ENCODE measurements around the gene FIGN. TPM values are rescaled to one million over a fixed set of nuclear protein-coding genes. Genes with fewer than 3 reads are reported as not detected.

The FIGN gene
- total RNA-seq, 1 donor from 2014 or later = 6.0 TPM

DNA sequence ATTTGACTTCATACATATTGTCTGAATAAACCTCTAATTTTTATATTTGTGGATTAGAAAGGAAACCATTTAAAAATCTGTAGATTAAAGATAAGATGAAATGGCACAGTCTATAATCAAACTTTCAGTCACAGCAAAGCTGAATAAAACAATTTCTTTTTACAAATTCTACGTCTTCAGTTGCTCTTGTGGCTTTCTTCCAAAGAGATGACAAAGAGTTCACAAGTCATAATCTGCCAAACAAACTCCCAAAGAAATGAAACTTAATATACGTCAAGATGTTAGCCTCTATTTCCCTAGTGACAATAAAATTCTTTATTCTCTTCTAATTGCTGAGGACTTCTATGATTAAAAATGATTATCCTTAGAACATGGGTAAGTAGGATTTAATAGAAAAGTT, 66.3 kb downstream of the FIGN start:
- DNase-seq (ENCODE audit: low spot score) = no peak
- ATAC-seq = no peak

DNA sequence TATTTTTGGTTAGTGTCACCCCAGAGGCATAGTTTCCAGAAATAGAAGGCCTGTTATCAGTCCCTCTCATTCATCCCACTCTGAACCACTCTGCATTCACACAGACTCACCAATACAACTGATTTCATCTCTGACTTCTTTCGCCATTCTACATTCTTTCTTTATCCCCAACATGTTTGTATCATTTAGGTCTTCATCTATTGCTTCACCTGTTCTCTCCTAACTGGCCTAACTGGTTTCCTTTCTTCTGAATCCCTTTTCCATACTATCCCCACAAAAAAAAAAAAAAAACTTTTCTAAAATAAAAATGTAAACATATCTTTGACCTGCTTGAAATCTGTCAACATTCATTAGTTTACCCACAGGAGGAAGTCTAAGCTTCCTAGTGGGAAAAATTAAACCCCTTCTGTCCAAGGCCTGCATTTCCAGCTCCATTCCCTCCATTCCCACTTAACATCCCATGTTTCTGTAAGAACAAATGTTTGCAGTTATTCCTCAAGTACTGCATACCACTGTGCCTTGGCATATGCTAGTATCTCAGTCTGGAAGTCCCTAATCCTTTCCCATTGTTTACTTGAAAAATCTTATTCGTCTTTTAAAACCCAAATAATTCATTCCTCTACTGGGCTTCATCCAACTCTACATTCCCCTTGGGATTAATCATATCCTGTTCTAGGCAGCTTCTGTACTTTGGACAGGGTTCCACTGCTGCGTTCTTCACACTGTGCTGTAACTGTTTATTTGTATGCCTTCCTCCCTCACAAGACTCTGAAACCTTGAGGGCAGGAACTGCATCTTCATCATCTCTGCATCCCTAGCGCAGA, 68.5 kb downstream of the FIGN start:
- peak; percentile 74 for ATAC-seq
- no peak for DNase-seq (ENCODE audit: low spot score)

- ATAC-seq = no peak
- no peak for DNase-seq (ENCODE audit: low spot score)
These were observed 70.0 kb downstream of the FIGN start for GRCh38 chr2:163665817-163666216.

- ATAC-seq (no peak), DNase-seq (ENCODE audit: low spot score) (no peak)
These were observed 70.8 kb downstream of the FIGN start for GRCh38 chr2:163665051-163665450.

GRCh38 chr2:163664610-163665009, 71.2 kb downstream of the FIGN start:
- no peak for ATAC-seq
- DNase-seq (ENCODE audit: low spot score) = no peak

- DNase-seq (ENCODE audit: low spot score) (no peak), ATAC-seq (no peak)
These were observed 73.5 kb downstream of the FIGN start for GRCh38 chr2:163662141-163662780.

DNA sequence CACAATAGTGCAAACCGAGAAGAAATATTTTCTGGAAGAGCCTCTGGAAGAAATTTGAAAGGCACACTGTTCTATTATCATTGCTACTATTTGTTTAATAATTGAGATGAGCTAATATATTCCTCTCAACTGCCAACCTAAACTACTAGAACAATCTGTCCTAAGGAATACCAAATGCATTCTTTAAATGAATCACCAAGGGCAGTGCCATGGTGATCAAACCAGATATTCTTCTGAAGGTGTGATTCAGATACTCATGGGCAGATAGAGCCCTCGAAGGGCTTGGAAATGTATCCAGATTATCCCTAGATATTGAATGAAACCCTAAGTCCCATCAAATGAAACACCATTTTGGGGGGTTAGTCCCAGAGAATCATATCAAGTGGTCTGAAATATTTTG, 76.6 kb downstream of the FIGN start:
- DNase-seq (ENCODE audit: low spot score) (no peak), ATAC-seq (no peak)

- ATAC-seq = no peak
- no peak for DNase-seq (ENCODE audit: low spot score)
These were observed 77.3 kb downstream of the FIGN start for GRCh38 chr2:163658556-163658955.

GRCh38 chr2:163657281-163657656, 78.5 kb downstream of the FIGN start:
- DNase-seq (ENCODE audit: low spot score) = no peak
- no peak for ATAC-seq

DNA sequence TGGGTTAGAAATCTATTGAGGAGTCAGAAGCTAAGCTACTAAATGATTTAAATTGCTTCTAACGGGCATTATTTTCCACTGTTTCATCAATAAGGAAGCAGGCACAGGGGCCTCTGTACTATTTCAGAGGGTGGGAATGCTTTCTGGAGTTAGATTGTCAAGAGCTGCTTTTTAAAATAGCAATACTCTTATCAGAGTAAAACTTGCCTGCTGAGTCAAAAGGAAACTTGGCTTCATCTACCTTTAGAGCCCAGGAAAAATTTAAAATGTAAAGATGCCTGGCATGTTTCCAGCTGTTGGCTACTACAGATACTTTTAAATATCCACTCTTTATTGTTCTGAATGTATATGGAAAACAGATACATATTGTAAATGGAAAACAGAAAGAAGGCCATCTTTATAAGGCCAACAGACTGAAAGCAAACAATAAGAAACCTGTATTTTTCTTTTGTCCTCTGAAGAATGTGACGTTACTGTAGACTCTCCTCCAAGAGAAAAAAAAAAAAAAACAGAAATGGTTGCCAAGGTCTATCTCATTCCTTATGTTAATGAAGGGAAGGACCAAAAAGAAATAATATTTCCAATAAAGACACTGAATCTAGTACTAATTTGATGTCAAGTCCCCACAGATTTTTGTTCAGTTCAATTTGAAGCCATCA, 79.1 kb downstream of the FIGN start:
- ATAC-seq (no peak), DNase-seq (ENCODE audit: low spot score) (no peak)

DNA sequence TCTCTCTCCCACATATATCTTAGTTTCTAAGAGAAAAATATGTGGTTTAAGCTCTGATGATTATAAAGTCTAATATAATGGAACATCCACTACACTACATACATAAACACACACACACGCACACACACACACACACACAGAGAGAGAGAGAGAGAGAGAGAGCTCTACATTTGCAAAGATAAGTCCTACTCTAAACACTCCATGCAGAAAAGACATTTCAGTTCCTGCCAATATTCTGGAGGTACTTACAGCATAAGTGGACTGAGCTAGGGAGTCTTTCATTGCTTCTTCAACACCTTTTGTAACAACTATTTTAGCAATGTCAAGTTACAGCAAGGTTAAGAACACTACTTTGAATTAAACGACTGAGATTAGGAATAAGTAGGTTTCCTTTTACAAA, 80.1 kb downstream of the FIGN start:
- DNase-seq (ENCODE audit: low spot score) (no peak), ATAC-seq (no peak)

DNA sequence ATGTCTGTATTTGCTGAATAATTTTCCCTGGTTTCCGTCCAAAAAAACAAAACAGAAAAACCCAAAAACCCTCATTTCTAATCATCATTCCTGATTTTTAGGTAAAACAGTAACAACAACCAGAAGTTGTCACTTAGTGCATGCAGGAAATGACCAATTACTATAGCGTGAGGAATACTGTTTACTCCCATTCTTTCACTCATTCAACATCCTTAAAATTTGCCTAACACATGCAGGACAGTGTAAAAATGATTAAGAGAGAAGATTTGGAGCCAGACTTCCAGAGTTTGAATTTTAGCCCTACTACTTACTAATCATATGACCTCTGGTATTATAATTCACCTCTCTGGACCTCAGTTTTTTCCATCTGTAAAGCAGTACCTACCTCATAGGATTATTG, 83.1 kb downstream of the FIGN start:
- no peak for ATAC-seq
- DNase-seq (ENCODE audit: low spot score) = no peak

- no peak for DNase-seq (ENCODE audit: low spot score)
- no peak for ATAC-seq
These were observed 86.7 kb downstream of the FIGN start for GRCh38 chr2:163649080-163649479.

DNA sequence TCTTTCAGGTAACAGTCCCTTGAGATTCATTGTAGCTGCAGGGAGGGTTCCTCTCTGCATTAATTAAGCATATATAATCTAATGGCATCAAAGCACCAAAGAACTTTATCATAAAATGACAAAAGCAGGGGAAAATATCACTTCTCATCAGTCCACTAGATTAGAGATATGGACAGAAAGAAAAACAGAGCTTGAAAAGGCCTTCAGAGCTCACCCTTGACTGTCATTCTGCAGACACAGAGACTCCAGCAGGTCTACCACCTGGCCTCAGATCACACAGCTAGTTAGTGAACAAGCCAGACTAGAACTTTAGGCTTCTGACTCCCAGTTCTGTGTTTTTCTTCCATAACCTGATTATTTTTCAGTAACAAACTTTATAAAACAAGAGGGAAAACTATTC, 88.5 kb downstream of the FIGN start:
- DNase-seq (ENCODE audit: low spot score) (no peak), ATAC-seq (no peak)

DNA sequence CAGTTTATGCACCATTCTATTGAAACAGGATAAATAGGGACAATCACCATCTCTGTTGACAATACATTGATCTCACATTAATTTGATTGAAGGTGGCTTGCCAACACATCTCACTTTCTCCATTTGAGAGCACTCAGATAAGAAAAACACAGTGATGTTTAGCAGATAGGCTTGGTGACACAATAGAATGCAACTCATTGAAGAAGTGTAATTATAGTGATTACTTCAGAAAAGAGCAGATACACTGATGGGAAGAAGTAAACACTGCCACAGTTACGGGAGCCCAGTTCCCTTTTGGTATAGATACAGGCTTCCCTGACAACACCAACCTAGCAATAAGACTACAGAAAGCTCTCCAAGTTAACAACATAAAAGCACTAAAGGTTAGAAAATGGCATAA, 89.1 kb downstream of the FIGN start:
- DNase-seq (ENCODE audit: low spot score) (no peak), ATAC-seq (no peak)

DNA sequence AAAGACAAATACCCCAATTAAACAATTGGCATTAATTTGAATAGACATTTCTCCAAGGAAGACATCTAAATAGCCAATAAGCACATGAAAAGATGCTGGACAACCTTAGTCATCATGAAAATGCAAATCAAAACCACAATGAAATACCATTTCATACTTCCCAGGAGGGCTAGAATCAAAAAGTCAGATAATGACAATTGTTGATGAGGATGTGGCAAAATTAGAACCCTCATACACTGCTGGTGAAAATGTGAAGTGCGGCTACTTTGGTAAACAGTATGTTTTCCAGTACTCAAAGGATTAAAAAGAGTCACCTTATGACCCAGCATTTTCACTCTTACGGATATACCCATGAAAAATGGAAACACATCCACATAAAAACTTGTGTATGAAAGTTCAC, 91.6 kb downstream of the FIGN start:
- DNase-seq (ENCODE audit: low spot score) = no peak
- no peak for ATAC-seq

DNA sequence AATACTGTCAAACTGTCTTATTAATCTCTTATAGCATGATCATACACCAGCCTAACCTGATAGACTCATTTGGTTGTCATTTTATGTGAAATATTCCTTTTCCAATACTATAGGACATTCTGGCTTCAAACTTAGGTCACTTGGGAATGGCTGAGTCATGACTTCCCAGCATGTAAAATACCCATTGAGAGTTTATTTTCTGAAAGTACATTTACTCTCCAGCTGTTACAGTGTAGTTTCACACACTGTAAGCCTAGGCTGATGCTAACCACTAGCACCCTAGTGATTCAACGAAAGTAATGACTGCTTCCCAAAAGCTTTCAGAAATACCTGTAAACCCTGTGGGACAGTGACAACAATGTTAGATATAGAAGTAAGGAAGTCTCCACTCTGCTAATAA, 93.8 kb downstream of the FIGN start:
- ATAC-seq = no peak

DNA sequence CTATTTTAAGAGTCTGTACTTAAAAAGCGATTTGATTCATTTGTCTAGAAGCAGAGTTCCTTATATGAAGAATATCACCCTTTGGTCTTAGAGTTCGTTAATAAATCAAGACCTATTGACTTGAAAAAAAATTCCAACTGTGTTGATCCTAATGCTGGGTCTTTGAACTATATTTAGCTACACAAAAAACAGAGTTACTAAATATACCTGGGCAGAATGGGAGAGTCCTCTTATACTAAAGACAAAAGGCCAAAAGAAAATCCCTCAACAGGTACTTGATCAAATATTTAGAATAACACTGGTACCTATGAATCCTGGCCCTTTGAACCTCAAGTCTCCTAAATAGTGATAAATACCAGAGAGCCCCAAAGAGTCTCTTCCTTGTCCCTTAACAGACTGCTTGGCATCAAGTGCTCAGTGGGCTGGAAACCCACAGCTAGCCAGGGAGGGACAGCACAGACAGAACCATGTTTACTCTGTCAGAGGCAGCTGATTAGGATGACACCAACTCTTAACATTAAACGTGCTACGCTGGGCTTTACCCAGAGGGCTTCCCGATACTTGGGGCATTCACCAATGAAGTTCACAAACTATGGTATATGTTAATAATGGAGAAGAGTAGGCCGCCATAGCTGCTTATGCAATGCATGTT, 95.1 kb downstream of the FIGN start:
- ATAC-seq (no peak), DNase-seq (ENCODE audit: low spot score) (no peak)

More for the DNA sequence above, 93.8 kb downstream of the FIGN start:
- no peak for DNase-seq (ENCODE audit: low spot score)

- ATAC-seq (no peak), DNase-seq (ENCODE audit: low spot score) (no peak)
These were observed 97.9 kb downstream of the FIGN start for GRCh38 chr2:163637871-163638270.

GRCh38 chr2:163633291-163633690, 102.5 kb downstream of the FIGN start:
- ATAC-seq (no peak), DNase-seq (ENCODE audit: low spot score) (no peak)

- ATAC-seq (no peak), DNase-seq (ENCODE audit: low spot score) (no peak)
These were observed 105.0 kb downstream of the FIGN start for GRCh38 chr2:163630836-163631235.

GRCh38 chr2:163626639-163627109, 109.1 kb downstream of the FIGN start:
- DNase-seq (ENCODE audit: low spot score) = no peak
- no peak for ATAC-seq

Measured in left lobe of liver (tissue), 2 donors.